OCI-LY7 (cell line): Measurements from ENCODE around the gene CAMSAP3. TPM values are rescaled to one million over a fixed set of nuclear protein-coding genes. Genes with fewer than 3 reads are reported as not detected.

Experiments
- BruUV-seq: library from RNA; stranded (reverse); fragments of 400-500 nt; replicated peaks from 2 replicates; lab custom pipeline; 2021; lab: Mats Ljungman, UMichigan
- CTCF ChIA-PET: fragments of 300-600 bp; sonication (Branson Sonifier 250); formaldehyde crosslinking; loops from one replicate; lab custom pipeline; 2022; ENCODE audit warnings: antibody characterized with exemption; ENCODE audit not compliant: unreplicated experiment; lab: Charles Lee
- POLR2A ChIA-PET: fragments of 300-600 bp; sonication (Branson Sonifier 250); formaldehyde crosslinking; loops from one replicate; lab custom pipeline; 2022; ENCODE audit warnings: antibody characterized with exemption; lab: Charles Lee
- DNase-seq: peaks from one replicate; pipeline ENCODE4 v3.0.0-alpha.2; 2015; ENCODE audit warnings: low spot score
- H2AFZ ChIP-seq: fragments of 200-600 bp; sonication (generic), shearing (Covaris generic); 2 replicates; pipeline ENCODE4 v1.6.1; 2014; ENCODE audit warnings: mild to moderate bottlenecking, antibody characterized with exemption, low read length, moderate library complexity
- H3K27ac ChIP-seq: fragments of 200-600 bp; sonication (generic); 2 replicates; pipeline ENCODE4 v1.5.1; 2014; ENCODE audit warnings: mixed run types, low read depth, mild to moderate bottlenecking, moderate library complexity, low read length, inconsistent platforms; ENCODE audit not compliant: poor library complexity, severe bottlenecking
- H3K36me3 ChIP-seq: fragments of 200-600 bp; sonication (generic); 2 replicates; pipeline ENCODE4 v1.6.1; 2014; ENCODE audit warnings: mild to moderate bottlenecking, antibody characterized with exemption, low read length, moderate library complexity, mixed read lengths; ENCODE audit not compliant: insufficient read depth
- H3K4me1 ChIP-seq: fragments of 200-600 bp; sonication (generic); 2 replicates; pipeline ENCODE4 v1.5.1; 2014; ENCODE audit warnings: mild to moderate bottlenecking, low read length; ENCODE audit not compliant: insufficient read depth, poor library complexity, severe bottlenecking
- H3K4me2 ChIP-seq: fragments of 200-600 bp; sonication (generic); 2 replicates; pipeline ENCODE4 v1.6.1; 2014; ENCODE audit warnings: mild to moderate bottlenecking, low read length
- H3K4me3 ChIP-seq: fragments of 200-600 bp; sonication (generic); 2 replicates; pipeline ENCODE4 v1.5.1; 2014; ENCODE audit warnings: mild to moderate bottlenecking, low read depth, low read length; ENCODE audit not compliant: poor library complexity, severe bottlenecking
- H3K79me2 ChIP-seq: fragments of 200-600 bp; sonication (generic); 2 replicates; pipeline ENCODE4 v1.6.1; 2016; ENCODE audit warnings: low read depth, mild to moderate bottlenecking, low read length, moderate library complexity, mixed read lengths; ENCODE audit not compliant: insufficient read depth
- H3K9me2 ChIP-seq: fragments of 200-600 bp; sonication (generic); 2 replicates; pipeline ENCODE4 v1.6.1; 2016; ENCODE audit warnings: mild to moderate bottlenecking, low read length, mixed read lengths; ENCODE audit not compliant: insufficient read depth
- H3K9me3 ChIP-seq: fragments of 200-600 bp; sonication (generic); 2 replicates; pipeline ENCODE4 v1.6.1; 2014; ENCODE audit warnings: mild to moderate bottlenecking, mixed run types, low read length, mixed read lengths
- H4K20me1 ChIP-seq: fragments of 200-600 bp; sonication (generic); 2 replicates; pipeline ENCODE4 v1.6.1; 2014; ENCODE audit warnings: mild to moderate bottlenecking, antibody characterized with exemption, low read length, moderate library complexity, mixed read lengths; ENCODE audit not compliant: insufficient read depth
- CTCF ChIP-seq: fragments of 200-600 bp; sonication (generic); conservative IDR thresholded peaks from 2 replicates; pipeline ENCODE4 v1.5.1; 2014; ENCODE audit warnings: mild to moderate bottlenecking, antibody characterized with exemption, low read length, moderate library complexity, mixed read lengths
- EZH2phosphoT487 ChIP-seq: fragments of 200-600 bp; sonication (generic); IDR thresholded peaks from 2 replicates; pipeline ENCODE4 v1.6.1; 2018; ENCODE audit warnings: low read depth, borderline replicate concordance, mild to moderate bottlenecking, mixed run types, antibody characterized with exemption, low read length, moderate library complexity, mixed read lengths
- intact Hi-C: fragments of 100-400 bp; cut with micrococcal nuclease; formaldehyde crosslinking; loops from one replicate; pipeline ENCODE4 v1.10.0; 2022; ENCODE audit not compliant: unreplicated experiment
- total RNA-seq, 2 experiments: library from RNA; depleted of rRNA in 1 of 2; stranded (reverse); fragments of >200 nt in 1 of 2; shearing (Covaris generic) in 1 of 2; gene quantifications; 2 replicates each; pipeline ENCODE4 v1.2.3, GENCODE V29; 2014 to 2022

The CAMSAP3 gene
- total RNA-seq, 2 experiments from 2014 or later: 1.6 to 1.9 TPM

DNA sequence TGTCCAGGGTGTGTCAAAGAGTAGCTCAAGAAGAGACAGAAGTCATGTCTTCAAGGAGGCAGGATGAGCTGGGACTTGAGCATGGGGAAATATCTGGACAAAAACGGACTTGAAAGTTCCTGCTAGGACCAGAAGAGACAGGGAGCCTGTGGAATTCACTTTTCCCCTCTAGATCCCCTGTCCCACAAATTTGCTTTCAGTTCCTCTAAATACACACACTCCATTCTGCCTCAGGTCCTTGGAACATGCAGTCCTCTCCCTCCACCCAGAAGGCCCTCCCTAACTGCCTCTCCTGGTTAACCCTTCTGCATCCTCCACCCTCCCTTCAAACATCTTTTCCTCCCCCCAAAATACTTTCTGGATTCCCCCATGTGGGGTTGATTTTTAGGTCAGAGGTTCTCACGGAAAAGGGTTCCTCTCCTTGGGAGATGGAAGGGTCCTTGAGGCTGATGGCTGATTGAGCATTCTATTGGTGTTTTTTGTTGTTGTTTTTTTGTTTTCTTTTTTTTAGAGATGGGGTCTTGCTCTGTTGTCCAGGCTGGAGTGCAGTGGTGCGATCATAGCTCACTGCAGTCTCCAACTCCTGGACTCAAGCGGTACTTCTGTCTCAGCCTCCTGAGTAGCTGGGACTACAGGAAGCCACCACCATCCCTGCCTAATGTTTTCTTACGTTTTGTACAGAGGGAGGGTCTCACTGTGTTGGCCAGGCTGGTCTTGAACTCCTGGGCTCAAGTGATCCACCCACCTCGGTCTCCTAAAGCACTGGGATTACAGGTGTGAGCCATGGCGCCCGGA, 66.3 kb downstream of the CAMSAP3 start:
- intact Hi-C loops: no loop called here
- DNase-seq: no peak

GRCh38 chr19:7662657-7663056, 67.0 kb downstream of the CAMSAP3 start:
- ChIA-PET POLR2A (no interaction called here), CTCF (no interaction called here)
- no peaks in the 10 kb centered on the region for H3K36me3 ChIP-seq
- no peak overlapping the region for H3K4me3 ChIP-seq
- no peak overlapping the region for H3K27ac ChIP-seq
- no peak overlapping the region for H3K4me2 ChIP-seq
- BruUV-seq: no TSS peak
- intact Hi-C loops: no loop called here
- TF ChIP-seq EZH2phosphoT487: no peak
- no peak for TF ChIP-seq CTCF
- no peak for DNase-seq
- peaks cover 9% of the 10 kb centered on the region for H3K4me1 ChIP-seq
- no peak overlapping the region for H2AFZ ChIP-seq
- H4K20me1 ChIP-seq: no peaks in the 10 kb centered on the region
- H3K79me2 ChIP-seq: no peaks in the 10 kb centered on the region
- no peaks in the 10 kb centered on the region for H3K9me3 ChIP-seq
- H3K9me2 ChIP-seq: no peaks in the 10 kb centered on the region

More for the DNA sequence above, 66.3 kb downstream of the CAMSAP3 start:
- TF ChIP-seq EZH2phosphoT487 (no peak), CTCF (no peak)
- peaks cover 9% of the 10 kb centered on the region for H3K4me1 ChIP-seq
- ChIA-PET CTCF (no interaction called here), POLR2A (no interaction called here)
- no TSS peak for BruUV-seq
- no peak overlapping the region for H3K27ac ChIP-seq
- no peaks in the 10 kb centered on the region for H3K36me3 ChIP-seq
- H3K4me2 ChIP-seq: no peak overlapping the region
- H3K9me2 ChIP-seq: no peaks in the 10 kb centered on the region
- H2AFZ ChIP-seq: no peak overlapping the region
- H4K20me1 ChIP-seq: no peaks in the 10 kb centered on the region
- H3K79me2 ChIP-seq: no peaks in the 10 kb centered on the region
- no peaks in the 10 kb centered on the region for H3K9me3 ChIP-seq
- H3K4me3 ChIP-seq: no peak overlapping the region

DNA sequence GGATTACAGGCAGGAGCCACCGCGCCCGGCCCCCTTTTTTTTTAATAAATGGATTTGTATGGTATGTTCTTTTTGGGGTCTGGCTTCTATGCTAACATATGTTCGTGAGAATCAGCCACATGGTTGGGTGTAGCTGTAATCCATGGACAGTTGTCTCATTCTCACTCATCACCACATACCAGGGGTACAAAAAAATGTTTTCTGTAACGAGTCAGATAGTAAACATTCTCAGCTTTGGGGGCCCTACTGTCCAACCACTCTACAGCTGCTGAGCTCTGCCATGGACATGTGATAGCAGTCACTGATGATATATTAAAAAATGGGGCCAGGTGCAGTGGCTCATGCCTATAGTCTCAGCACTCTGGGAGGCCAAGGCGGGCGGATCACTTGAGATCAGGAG, 68.0 kb downstream of the CAMSAP3 start:
- Histone ChIP-seq H3K9me3 (no peaks in the 10 kb centered on the region), H3K4me3 (no peak overlapping the region), H3K79me2 (no peaks in the 10 kb centered on the region), H3K4me1 (peaks cover under 1% of the 10 kb centered on the region), H3K9me2 (no peaks in the 10 kb centered on the region), H3K4me2 (no peak overlapping the region), H3K36me3 (no peaks in the 10 kb centered on the region), H3K27ac (no peak overlapping the region), H4K20me1 (no peaks in the 10 kb centered on the region), H2AFZ (no peak overlapping the region)
- no peak for DNase-seq
- TF ChIP-seq CTCF: no peak
- no peak for TF ChIP-seq EZH2phosphoT487
- POLR2A ChIA-PET: no interaction called here
- BruUV-seq: no TSS peak
- intact Hi-C loops: no loop called here
- CTCF ChIA-PET: no interaction called here
